Activated CD8-positive, alpha-beta memory T cell treated with anti-CD3 and anti-CD28 coated beads for 48 hours (primary cell): ENCODE results near the gene ARHGEF37.
A peak's percentile ranks its signal among the peaks of the same experiment; 100 is the strongest.
"Not testable (repeated sequence)": the region's sequence is repeated elsewhere in the genome, so short reads cannot be mapped to it uniquely, and the experiment has no call there.

Experiments used
- DNase-seq, 3 experiments: peaks; one replicate each; pipeline ENCODE4 v3.0.0-alpha.2; 2020; ENCODE audit warnings: low read depth in 2 of 3, low spot score in 2 of 3

Gene ARHGEF37

GRCh38 chr5:149645725-149646124, 64.4 kb downstream of the ARHGEF37 start:
- no peak for DNase-seq

- DNase-seq: no peak
Measured at GRCh38 chr5:149646564-149646963, 65.3 kb downstream of the ARHGEF37 start.

GRCh38 chr5:149647334-149647733, 66.0 kb downstream of the ARHGEF37 start:
- no peak for DNase-seq

GRCh38 chr5:149648464-149649393, 67.4 kb downstream of the ARHGEF37 start:
- not testable (repeated sequence) for DNase-seq

DNA sequence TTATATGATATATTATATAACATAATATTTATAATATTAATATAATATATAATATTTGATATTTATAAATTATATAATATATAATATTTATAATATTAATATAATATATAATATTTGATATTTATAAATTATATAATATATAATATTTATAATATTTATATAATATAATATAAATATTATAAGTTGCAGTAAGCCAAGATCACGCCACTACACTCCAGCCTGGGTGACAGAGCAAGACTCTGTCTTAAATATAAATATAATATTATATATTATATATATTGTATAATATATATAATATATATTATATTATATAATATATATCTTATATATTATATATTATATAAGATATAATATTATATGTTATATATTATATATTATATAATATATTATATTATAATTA, 68.4 kb downstream of the ARHGEF37 start:
- DNase-seq: not testable (repeated sequence)

DNA sequence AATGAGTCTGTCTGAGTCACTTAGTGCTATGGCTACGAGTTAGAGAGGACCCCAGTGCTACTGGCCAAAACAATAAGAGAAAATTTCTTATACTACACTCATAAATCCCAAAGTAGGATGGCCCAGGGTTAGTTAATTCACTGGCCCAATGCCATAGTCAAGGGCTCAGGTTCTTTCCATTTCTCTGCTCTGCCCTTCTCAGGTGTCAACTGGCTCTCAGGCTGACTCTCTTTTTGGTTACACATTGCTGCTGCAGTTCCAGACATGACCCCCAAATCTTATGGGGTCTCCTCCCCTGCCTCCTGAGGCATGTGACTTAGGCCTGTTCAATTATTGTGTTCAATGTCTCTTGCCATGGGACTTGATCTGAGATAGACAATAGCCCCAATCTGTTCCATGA, 70.4 kb downstream of the ARHGEF37 start:
- DNase-seq: no peak

GRCh38 chr5:149652697-149653096, 71.4 kb downstream of the ARHGEF37 start:
- DNase-seq: no peak

GRCh38 chr5:149654231-149654630, 72.9 kb downstream of the ARHGEF37 start:
- no peak for DNase-seq

DNA sequence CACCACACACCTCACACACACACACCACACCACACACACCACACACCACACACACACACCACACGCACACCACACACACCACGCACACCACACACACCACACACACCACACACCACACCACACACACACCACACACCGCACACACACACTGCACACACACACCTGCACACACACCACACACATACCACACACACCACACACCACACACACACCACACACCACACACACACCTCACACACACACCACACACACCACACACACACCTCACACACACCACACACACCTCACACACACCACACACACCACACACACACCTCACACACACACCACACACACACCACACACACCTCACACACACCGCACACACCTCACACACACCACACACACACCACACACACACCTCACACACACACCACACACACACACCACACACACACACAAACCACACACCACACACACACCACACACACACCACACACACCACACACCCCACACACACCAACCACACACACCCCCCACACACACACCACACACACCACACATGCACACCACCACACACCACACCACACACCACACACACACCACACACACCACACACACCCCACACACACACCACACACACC, 73.7 kb downstream of the ARHGEF37 start:
- no peak for DNase-seq

DNA sequence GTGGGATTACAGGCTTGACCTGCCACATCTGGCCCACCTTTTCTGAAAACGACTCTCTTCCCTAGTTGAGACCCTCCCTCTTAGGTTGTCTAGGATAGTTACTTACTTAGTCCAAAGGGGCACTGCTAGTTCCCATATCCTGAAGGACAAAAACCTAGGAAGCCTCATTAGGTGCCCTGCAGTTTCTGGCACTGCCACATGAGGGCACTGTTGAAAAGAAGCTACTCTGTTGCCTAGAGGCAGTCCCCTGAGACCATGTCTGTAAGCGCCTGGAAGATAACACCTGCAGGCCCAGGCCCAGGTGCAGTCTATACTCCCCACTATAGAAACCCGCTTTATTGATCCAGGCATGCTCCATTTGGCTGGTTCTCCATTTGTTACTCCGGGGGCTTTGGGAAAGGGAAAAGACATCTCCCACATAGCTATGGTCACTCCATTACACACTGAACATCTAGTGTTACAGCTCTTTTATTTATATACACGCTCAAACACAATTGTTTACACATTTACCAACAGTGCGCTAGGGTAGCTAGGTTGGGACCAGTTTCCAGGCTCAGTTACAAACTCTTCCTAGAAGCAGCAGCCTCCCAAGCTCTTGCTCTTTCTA, 75.4 kb downstream of the ARHGEF37 start:
- no peak for DNase-seq

- DNase-seq: no peak
Measured at GRCh38 chr5:149657324-149657723, 76.0 kb downstream of the ARHGEF37 start.

DNA sequence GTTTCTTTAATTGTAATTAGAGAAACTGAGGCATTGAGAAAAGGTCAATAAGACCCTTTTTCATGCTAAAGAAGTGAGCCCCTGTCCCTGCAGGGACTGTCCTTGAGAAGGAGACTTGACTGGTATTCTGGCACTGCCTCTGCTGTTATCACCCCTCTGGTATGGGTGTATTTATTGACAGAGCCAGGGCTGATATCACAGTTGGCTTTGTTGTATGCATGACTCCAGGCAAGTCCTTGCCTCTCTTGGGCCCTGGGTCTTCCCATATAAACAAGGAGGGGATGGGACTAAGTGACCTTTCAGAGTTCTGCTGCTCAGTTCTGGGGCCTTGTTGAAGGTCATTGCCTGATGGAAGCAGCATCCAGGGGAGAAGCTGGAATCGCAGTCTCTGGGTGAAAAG, 77.0 kb downstream of the ARHGEF37 start:
- no peak for DNase-seq

DNA sequence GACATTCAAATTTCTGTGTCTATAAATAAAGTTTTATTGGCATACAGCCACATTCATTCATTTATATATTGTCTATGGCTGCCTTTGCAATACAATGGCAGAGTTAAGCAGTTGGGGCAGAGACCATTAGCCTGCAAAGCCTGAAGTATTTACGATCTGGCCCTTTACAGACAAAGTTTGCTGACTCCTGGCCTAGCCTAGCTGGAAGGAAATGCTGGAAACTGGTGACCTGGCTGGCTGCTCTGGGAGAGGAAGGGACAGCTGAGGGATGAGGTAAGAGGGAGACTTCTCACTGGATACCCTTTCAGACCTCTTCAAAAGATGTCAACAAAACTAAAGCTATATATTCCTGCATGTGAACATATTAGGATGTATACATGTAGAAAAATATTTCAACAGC, 82.8 kb downstream of the ARHGEF37 start:
- no peak for DNase-seq

- DNase-seq: no peak
Measured at GRCh38 chr5:149664666-149665415, 83.5 kb downstream of the ARHGEF37 start.

DNA sequence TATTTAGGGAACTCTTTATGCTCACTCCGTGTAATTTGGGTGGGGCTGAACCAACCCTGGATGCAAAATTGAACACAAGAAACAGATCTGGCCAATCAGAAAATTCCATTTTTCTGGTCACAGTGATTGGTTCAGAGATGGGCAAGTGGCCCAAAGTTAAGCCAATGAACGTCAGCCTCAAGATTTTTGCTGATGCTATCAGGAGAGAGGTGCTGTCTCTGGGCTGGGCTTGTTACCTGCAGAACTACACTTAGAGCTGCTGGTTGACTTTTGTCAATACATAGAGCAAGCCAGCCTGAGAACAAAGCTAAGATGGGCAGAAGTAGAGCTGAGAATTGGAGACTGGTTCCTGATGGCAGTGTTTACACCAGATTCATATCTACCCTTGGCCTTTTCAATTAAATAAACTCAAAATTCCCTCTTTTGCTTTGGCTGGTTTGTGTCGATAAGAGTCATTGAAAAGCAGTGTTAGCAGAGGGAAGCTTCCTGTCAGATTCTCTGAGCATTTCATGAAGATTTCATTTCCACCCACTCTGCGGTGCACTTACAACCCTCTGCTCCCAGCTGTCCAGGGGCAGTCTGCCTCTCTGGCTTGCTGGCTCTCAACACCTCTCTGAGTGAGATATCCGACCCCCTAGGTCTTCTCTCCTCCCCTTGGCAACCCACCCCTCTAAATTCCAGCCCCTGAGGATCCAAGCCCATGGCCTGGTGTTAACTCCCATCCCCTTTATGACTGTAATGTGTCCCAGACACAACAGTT, 84.3 kb downstream of the ARHGEF37 start:
- no peak for DNase-seq

DNA sequence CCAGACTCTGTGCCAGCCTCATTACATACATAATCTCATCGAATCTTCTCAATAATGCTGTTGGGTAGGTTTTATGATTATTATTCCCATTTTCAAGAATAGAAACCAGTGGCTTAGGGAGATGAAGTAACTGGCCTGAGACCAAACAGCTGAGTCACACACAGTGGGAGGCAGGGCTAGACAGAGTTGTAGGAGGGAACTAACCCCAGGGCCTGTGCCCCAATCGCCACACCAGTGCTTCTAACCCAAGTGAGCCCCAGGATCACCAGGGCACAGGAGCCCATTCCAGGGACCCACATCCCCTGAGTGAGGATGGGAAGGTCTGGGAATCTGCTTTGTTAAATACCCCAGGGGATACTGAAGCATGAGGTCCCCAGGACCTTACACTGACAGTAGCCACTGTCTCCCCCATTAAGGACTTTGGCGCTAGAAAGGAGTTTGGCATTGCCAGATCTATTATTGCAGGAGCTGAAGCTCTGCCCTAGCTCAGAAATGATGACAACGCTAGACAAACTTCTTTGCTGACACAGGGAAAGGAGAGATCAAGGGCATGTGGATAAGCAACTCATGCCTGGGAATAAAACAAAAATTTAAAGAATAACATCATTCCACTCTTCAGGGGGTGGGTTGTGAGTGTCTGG, 85.0 kb downstream of the ARHGEF37 start:
- DNase-seq: no peak

GRCh38 chr5:149667084-149667828, 86.0 kb downstream of the ARHGEF37 start:
- DNase-seq: peak in 1 of 3 experiments; percentile 35

- no peak for DNase-seq
Measured at GRCh38 chr5:149667829-149668330, 86.6 kb downstream of the ARHGEF37 start.

- not testable (repeated sequence) for DNase-seq
Measured at GRCh38 chr5:149669273-149669672, 88.0 kb downstream of the ARHGEF37 start.
